C4-2B (cell line): Measurements from ENCODE around the gene GPR33.
A peak's percentile ranks its signal among the peaks of the same experiment; 100 is the strongest.

ENCODE experiments used
- ZFX ChIP-seq: fragments of 450-650 bp; IDR thresholded peaks from 2 replicates; pipeline ENCODE4 v1.6.1; 2017
- TF ChIP-seq, protein P1 (sequence below): fragments of 450-650 bp; conservative IDR thresholded peaks from 2 replicates; pipeline ENCODE4 v1.5.1; 2017; ENCODE audit warnings: mild to moderate bottlenecking

GRCh38 chr14:31510222-31510621, 22.4 kb upstream of the GPR33 start:
- TF ChIP-seq, protein P1, sequence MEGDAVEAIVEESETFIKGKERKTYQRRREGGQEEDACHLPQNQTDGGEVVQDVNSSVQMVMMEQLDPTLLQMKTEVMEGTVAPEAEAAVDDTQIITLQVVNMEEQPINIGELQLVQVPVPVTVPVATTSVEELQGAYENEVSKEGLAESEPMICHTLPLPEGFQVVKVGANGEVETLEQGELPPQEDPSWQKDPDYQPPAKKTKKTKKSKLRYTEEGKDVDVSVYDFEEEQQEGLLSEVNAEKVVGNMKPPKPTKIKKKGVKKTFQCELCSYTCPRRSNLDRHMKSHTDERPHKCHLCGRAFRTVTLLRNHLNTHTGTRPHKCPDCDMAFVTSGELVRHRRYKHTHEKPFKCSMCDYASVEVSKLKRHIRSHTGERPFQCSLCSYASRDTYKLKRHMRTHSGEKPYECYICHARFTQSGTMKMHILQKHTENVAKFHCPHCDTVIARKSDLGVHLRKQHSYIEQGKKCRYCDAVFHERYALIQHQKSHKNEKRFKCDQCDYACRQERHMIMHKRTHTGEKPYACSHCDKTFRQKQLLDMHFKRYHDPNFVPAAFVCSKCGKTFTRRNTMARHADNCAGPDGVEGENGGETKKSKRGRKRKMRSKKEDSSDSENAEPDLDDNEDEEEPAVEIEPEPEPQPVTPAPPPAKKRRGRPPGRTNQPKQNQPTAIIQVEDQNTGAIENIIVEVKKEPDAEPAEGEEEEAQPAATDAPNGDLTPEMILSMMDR, result peak; percentile 79
- TF ChIP-seq ZFX, result no peak
